ENCODE results near the gene COL6A6.

COL6A6 gene

GRCh38 chr3:130488769-130489450 lies 28.1 kb upstream of the COL6A6 start:
- no peak overlapping the region for H3K27ac ChIP-seq (ENCODE audit: low read depth, low read length)
- H3K9me3 ChIP-seq (ENCODE audit: control insufficient read depth, insufficient read depth, low read length), result no peaks in the 10 kb centered on the region
- no peak overlapping the region for H3K4me2 ChIP-seq (ENCODE audit: low read length)
- H3K4me1 ChIP-seq (ENCODE audit: control insufficient read depth, low read length), result no peaks in the 10 kb centered on the region
- H3K9me2 ChIP-seq (replicated peaks; ENCODE audit: control insufficient read depth, low read length), result no peaks in the 10 kb centered on the region
- H3F3A ChIP-seq (ENCODE audit: control insufficient read depth, insufficient read depth), result no peaks in the 10 kb centered on the region
- no peaks in the 10 kb centered on the region for H3K36me3 ChIP-seq (ENCODE audit: control insufficient read depth, low read length)
- H3K27me3 ChIP-seq (ENCODE audit: control insufficient read depth, low read length), result no peaks in the 10 kb centered on the region
- H4K20me1 ChIP-seq (ENCODE audit: control insufficient read depth, insufficient read depth, low read depth, low read length), result no peaks in the 10 kb centered on the region
- no peak overlapping the region for H3K4me3 ChIP-seq (ENCODE audit: low read length)
- TF ChIP-seq CTCF (IDR thresholded peaks at IDR 0.05; ENCODE audit: low read depth, low read length, poor library complexity, severe bottlenecking) (no peak), EZH2phosphoT487 (IDR thresholded peaks at IDR 0.05; ENCODE audit: borderline replicate concordance, low read length) (no peak)
- no peaks in the 10 kb centered on the region for H3K79me2 ChIP-seq (ENCODE audit: control insufficient read depth, low read length)

- Histone ChIP-seq H3K27me3 (ENCODE audit: control insufficient read depth, low read length) (no peaks in the 10 kb centered on the region), H3K4me3 (ENCODE audit: low read length) (no peak overlapping the region), H4K20me1 (ENCODE audit: control insufficient read depth, insufficient read depth, low read depth, low read length) (no peaks in the 10 kb centered on the region), H3F3A (ENCODE audit: control insufficient read depth, insufficient read depth) (no peaks in the 10 kb centered on the region), H3K4me2 (ENCODE audit: low read length) (no peak overlapping the region), H3K36me3 (ENCODE audit: control insufficient read depth, low read length) (no peaks in the 10 kb centered on the region), H3K9me3 (ENCODE audit: control insufficient read depth, insufficient read depth, low read length) (no peaks in the 10 kb centered on the region), H3K4me1 (ENCODE audit: control insufficient read depth, low read length) (no peaks in the 10 kb centered on the region), H3K27ac (ENCODE audit: low read depth, low read length) (no peak overlapping the region), H3K79me2 (ENCODE audit: control insufficient read depth, low read length) (no peaks in the 10 kb centered on the region), H3K9me2 (replicated peaks; ENCODE audit: control insufficient read depth, low read length) (no peaks in the 10 kb centered on the region)
- no peak for TF ChIP-seq EZH2phosphoT487 (IDR thresholded peaks at IDR 0.05; ENCODE audit: borderline replicate concordance, low read length)
- no peak for TF ChIP-seq CTCF (IDR thresholded peaks at IDR 0.05; ENCODE audit: low read depth, low read length, poor library complexity, severe bottlenecking)
Observed at GRCh38 chr3:130490241-130490640, 26.7 kb upstream of the COL6A6 start.

- H3F3A ChIP-seq (ENCODE audit: control insufficient read depth, insufficient read depth), result no peaks in the 10 kb centered on the region
- no peak overlapping the region for H3K27ac ChIP-seq (ENCODE audit: low read depth, low read length)
- no peaks in the 10 kb centered on the region for H3K27me3 ChIP-seq (ENCODE audit: control insufficient read depth, low read length)
- no peaks in the 10 kb centered on the region for H3K9me3 ChIP-seq (ENCODE audit: control insufficient read depth, insufficient read depth, low read length)
- H3K9me2 ChIP-seq (replicated peaks; ENCODE audit: control insufficient read depth, low read length), result no peaks in the 10 kb centered on the region
- no peaks in the 10 kb centered on the region for H3K79me2 ChIP-seq (ENCODE audit: control insufficient read depth, low read length)
- no peaks in the 10 kb centered on the region for H3K36me3 ChIP-seq (ENCODE audit: control insufficient read depth, low read length)
- no peaks in the 10 kb centered on the region for H3K4me1 ChIP-seq (ENCODE audit: control insufficient read depth, low read length)
- no peak for TF ChIP-seq EZH2phosphoT487 (IDR thresholded peaks at IDR 0.05; ENCODE audit: borderline replicate concordance, low read length)
- no peak for TF ChIP-seq CTCF (IDR thresholded peaks at IDR 0.05; ENCODE audit: low read depth, low read length, poor library complexity, severe bottlenecking)
- H4K20me1 ChIP-seq (ENCODE audit: control insufficient read depth, insufficient read depth, low read depth, low read length), result no peaks in the 10 kb centered on the region
- H3K4me3 ChIP-seq (ENCODE audit: low read length), result no peak overlapping the region
- no peak overlapping the region for H3K4me2 ChIP-seq (ENCODE audit: low read length)
Observed at GRCh38 chr3:130491431-130491830, 25.5 kb upstream of the COL6A6 start.

Data from DOHH2 (cell line).